WI38 (cell line): ENCODE data around the gene ARFGEF3.

Experiments used
- H3K4me3 ChIP-seq: 2 replicates; pipeline ENCODE4 v1.5.1; 2011; ENCODE audit warnings: low read depth, mild to moderate bottlenecking, control low read depth, low read length
- CTCF ChIP-seq: IDR thresholded peaks from 2 replicates; pipeline ENCODE4 v1.5.1; 2012; ENCODE audit warnings: low read depth, mild to moderate bottlenecking, control low read depth, low read length

Gene ARFGEF3

GRCh38 chr6:138374230-138374629 lies 212.5 kb downstream of the ARFGEF3 start:
- no peak for TF ChIP-seq CTCF
- H3K4me3 ChIP-seq, result no peak overlapping the region

- no peak overlapping the region for H3K4me3 ChIP-seq
- no peak for TF ChIP-seq CTCF
Measured at GRCh38 chr6:138374815-138375214, 213.1 kb downstream of the ARFGEF3 start.

- H3K4me3 ChIP-seq, result no peak overlapping the region
- TF ChIP-seq CTCF, result no peak
Measured at GRCh38 chr6:138377042-138377441, 215.3 kb downstream of the ARFGEF3 start.

- TF ChIP-seq CTCF, result no peak
- H3K4me3 ChIP-seq, result no peak within 1 kb of the TSS
Measured at GRCh38 chr6:138377844-138378243, 216.1 kb downstream of the ARFGEF3 start, which contains the start of gene SMIM28. SMIM28 (plus strand) TSS chr6:138377905; CDS start chr6:138378073, 168 bp downstream.

- H3K4me3 ChIP-seq, result no peak overlapping the region
- TF ChIP-seq CTCF, result no peak
Measured at GRCh38 chr6:138378463-138378862, 216.7 kb downstream of the ARFGEF3 start.

GRCh38 chr6:138382498-138383265 lies 220.9 kb downstream of the ARFGEF3 start:
- no peak overlapping the region for H3K4me3 ChIP-seq
- TF ChIP-seq CTCF, result no peak

- no peak overlapping the region for H3K4me3 ChIP-seq
- TF ChIP-seq CTCF, result no peak
Measured at GRCh38 chr6:138383776-138384175, 222.0 kb downstream of the ARFGEF3 start.
